Gastroesophageal sphincter (tissue), 3 donors: ENCODE results near the gene ZNF197.

Experiments used
- CTCF ChIP-seq, 4 experiments: fragments of 200-600 bp in 2 of 4; fragments of 450-650 bp in 2 of 4; sonication (generic) in 1 of 4; IDR thresholded peaks; one replicate each; pipeline ENCODE4 v1.5.1; 2017 to 2019; ENCODE audit warnings: antibody characterized with exemption in 4 of 4, mild to moderate bottlenecking in 2 of 4, moderate library complexity in 2 of 4
- EP300 ChIP-seq: sonication (generic); formaldehyde crosslinking; IDR thresholded peaks from one replicate; pipeline ENCODE4 v1.6.1; 2017; ENCODE audit warnings: antibody characterized with exemption, mild to moderate bottlenecking
- POLR2A ChIP-seq, 2 donors: fragments of 450-650 bp; IDR thresholded peaks; one replicate each; pipeline ENCODE4 v1.6.1; 2017; ENCODE audit warnings: antibody characterized with exemption in 2 of 2, mild to moderate bottlenecking in 2 of 2, moderate library complexity in 1 of 2
- POLR2AphosphoS5 ChIP-seq: sonication (generic); formaldehyde crosslinking; IDR thresholded peaks from one replicate; pipeline ENCODE4 v1.6.1; 2017; ENCODE audit warnings: antibody characterized with exemption

- TF ChIP-seq POLR2A (IDR thresholded peaks at IDR 0.05): no peak
- no peak for TF ChIP-seq CTCF (IDR thresholded peaks at IDR 0.05)
- TF ChIP-seq POLR2AphosphoS5: no peak
- no peak for TF ChIP-seq EP300
Measured at GRCh38 chr3:44674211-44674610, 49.4 kb downstream of the ZNF197 start.
